ENCODE results near the gene CCSER1. TPM values are rescaled to one million over a fixed set of nuclear protein-coding genes. Genes with fewer than 3 reads are reported as not detected.
"Not testable (repeated sequence)": the region's sequence is repeated elsewhere in the genome, so short reads cannot be mapped to it uniquely, and the experiment has no call there.

The CCSER1 gene
- total RNA-seq, 1 donor from 2014 or later, result 1.4 TPM

GRCh38 chr4:90648791-90649190, 521.6 kb downstream of the CCSER1 start:
- Histone ChIP-seq H3K36me3 (ENCODE audit: control insufficient read depth, insufficient read depth, low read length) (no peaks in the 10 kb centered on the region), H3K27me3 (ENCODE audit: control insufficient read depth, insufficient read depth, low read length) (no peaks in the 10 kb centered on the region), H3K4me3 (ENCODE audit: low read depth, low read length) (no peak overlapping the region)
- no peak for TF ChIP-seq CTCF (IDR thresholded peaks at IDR 0.05; ENCODE audit: insufficient read depth, low read length, poor library complexity, severe bottlenecking)
- DNase-seq (ENCODE audit: low read depth), result no peak

GRCh38 chr4:90660672-90661071, 533.5 kb downstream of the CCSER1 start:
- no peak for DNase-seq (ENCODE audit: low read depth)
- H3K36me3 ChIP-seq (ENCODE audit: control insufficient read depth, insufficient read depth, low read length), result no peaks in the 10 kb centered on the region
- no peak for TF ChIP-seq CTCF (IDR thresholded peaks at IDR 0.05; ENCODE audit: insufficient read depth, low read length, poor library complexity, severe bottlenecking)
- H3K4me3 ChIP-seq (ENCODE audit: low read depth, low read length), result no peak overlapping the region
- no peaks in the 10 kb centered on the region for H3K27me3 ChIP-seq (ENCODE audit: control insufficient read depth, insufficient read depth, low read length)

- TF ChIP-seq CTCF (IDR thresholded peaks at IDR 0.05; ENCODE audit: insufficient read depth, low read length, poor library complexity, severe bottlenecking), result no peak
- no peak overlapping the region for H3K4me3 ChIP-seq (ENCODE audit: low read depth, low read length)
- no peak for DNase-seq (ENCODE audit: low read depth)
- no peaks in the 10 kb centered on the region for H3K36me3 ChIP-seq (ENCODE audit: control insufficient read depth, insufficient read depth, low read length)
- no peaks in the 10 kb centered on the region for H3K27me3 ChIP-seq (ENCODE audit: control insufficient read depth, insufficient read depth, low read length)
These were observed 543.0 kb downstream of the CCSER1 start for GRCh38 chr4:90670183-90670582.

- no peak overlapping the region for H3K4me3 ChIP-seq (ENCODE audit: low read depth, low read length)
- no peak for DNase-seq (ENCODE audit: low read depth)
- TF ChIP-seq CTCF (IDR thresholded peaks at IDR 0.05; ENCODE audit: insufficient read depth, low read length, poor library complexity, severe bottlenecking), result no peak
These were observed 562.5 kb downstream of the CCSER1 start for GRCh38 chr4:90689739-90690138.

GRCh38 chr4:90695411-90695810, 568.2 kb downstream of the CCSER1 start:
- H3K27me3 ChIP-seq (ENCODE audit: control insufficient read depth, insufficient read depth, low read length), result no peaks in the 10 kb centered on the region
- TF ChIP-seq CTCF (IDR thresholded peaks at IDR 0.05; ENCODE audit: insufficient read depth, low read length, poor library complexity, severe bottlenecking), result no peak
- H3K4me3 ChIP-seq (ENCODE audit: low read depth, low read length), result no peak overlapping the region

More at GRCh38 chr4:90689739-90690138, 562.5 kb downstream of the CCSER1 start:
- Histone ChIP-seq H3K36me3 (ENCODE audit: control insufficient read depth, insufficient read depth, low read length) (no peaks in the 10 kb centered on the region), H3K27me3 (ENCODE audit: control insufficient read depth, insufficient read depth, low read length) (no peaks in the 10 kb centered on the region)

GRCh38 chr4:90705501-90705900, 578.3 kb downstream of the CCSER1 start:
- not testable (repeated sequence) for H3K4me3 ChIP-seq (ENCODE audit: low read depth, low read length); H3K27me3 ChIP-seq (ENCODE audit: control insufficient read depth, insufficient read depth, low read length); H3K36me3 ChIP-seq (ENCODE audit: control insufficient read depth, insufficient read depth, low read length); DNase-seq (ENCODE audit: low read depth)

More at GRCh38 chr4:90695411-90695810, 568.2 kb downstream of the CCSER1 start:
- no peak for DNase-seq (ENCODE audit: low read depth)
- H3K36me3 ChIP-seq (ENCODE audit: control insufficient read depth, insufficient read depth, low read length), result no peaks in the 10 kb centered on the region

All from kidney epithelial cell (primary cell).